Measurements from ENCODE around the gene PTGER2. TPM values are rescaled to one million over a fixed set of nuclear protein-coding genes. Genes with fewer than 3 reads are reported as not detected.

PTGER2 gene
- total and polyA plus RNA-seq, 2 of the 8 experiments (the other 6 are each of a cell fraction or from before 2014, with no cell fraction given): 1.2 TPM

DNA sequence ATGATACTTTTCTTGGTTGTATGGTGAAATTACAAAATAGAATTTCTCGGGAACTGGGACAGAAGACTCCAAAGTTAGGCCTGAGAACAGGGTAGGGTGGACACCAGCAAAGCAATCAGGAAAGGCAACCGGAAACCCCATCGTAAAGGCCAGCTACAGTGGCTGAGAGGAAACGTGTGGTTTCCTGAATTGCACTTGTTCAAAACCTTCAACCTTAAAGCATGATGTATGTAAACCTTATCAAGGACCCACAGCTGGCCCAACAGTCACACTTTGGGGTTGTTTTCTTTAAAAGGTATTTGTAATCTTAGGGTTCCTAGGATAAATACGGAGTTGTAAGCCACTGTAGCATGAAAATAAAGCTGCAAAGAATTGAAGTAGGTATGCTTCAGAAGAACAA lies 48.9 kb upstream of the PTGER2 start (continued):
- TF ChIP-seq HDAC2 (IDR thresholded peaks at IDR 0.05; ENCODE audit: borderline replicate concordance in 1 of 2, low read depth in 2 of 2, low read length in 2 of 2): no peak
- no peak for TF ChIP-seq FOSL1 (IDR thresholded peaks at IDR 0.05; ENCODE audit: insufficient read depth, low read depth, low read length)
- no peak for TF ChIP-seq EZH2 (IDR thresholded peaks at IDR 0.05; ENCODE audit: low read depth, low read length, severe bottlenecking)
